NCI-H446 treated with DMSO at 0.1 percent for 48 hours (cell line): ENCODE results near the gene UAP1.

Experiments
- DNase-seq: peaks from one replicate; lab custom pipeline; 2025; lab: John Stamatoyannopoulos, UW

Gene UAP1

DNA sequence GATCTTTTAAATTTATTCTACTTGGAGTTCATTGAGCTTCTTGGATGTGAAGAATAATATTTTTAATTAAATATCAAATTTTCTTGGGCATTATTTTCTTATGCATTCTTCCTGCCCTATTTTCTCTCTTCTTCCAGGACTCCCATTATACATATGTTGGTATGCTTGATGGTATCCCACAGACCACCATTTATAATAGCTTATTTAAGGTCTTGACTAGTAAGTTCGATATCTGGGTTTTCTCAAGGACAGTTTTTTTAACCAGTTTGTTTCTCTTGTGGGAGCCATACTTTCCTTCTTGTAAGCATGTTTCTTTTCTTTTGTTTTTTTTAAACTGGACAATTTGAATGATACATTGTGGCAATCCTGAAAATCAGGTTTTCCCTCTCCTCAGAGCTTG, 55.3 kb downstream of the UAP1 start:
- no peak for DNase-seq

DNA sequence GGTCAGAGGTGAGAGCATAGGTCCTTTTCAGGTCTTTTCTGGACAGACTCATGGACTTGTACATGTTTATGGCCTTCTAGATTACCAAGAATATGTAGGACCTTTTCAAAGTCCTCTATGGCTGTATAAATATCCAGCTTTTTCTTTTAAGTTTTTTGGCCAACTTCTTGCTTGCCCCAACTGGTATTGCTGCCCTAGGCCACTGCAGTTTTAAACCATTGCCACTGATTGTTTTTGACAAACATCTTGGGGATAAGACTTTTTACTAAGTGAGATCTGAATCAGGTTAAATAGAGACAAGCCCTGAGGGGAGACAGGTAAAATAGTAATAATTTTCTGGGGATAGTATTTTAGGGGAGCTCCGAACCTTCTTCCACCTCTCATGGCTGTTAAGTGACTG, 56.0 kb downstream of the UAP1 start:
- DNase-seq: no peak

DNA sequence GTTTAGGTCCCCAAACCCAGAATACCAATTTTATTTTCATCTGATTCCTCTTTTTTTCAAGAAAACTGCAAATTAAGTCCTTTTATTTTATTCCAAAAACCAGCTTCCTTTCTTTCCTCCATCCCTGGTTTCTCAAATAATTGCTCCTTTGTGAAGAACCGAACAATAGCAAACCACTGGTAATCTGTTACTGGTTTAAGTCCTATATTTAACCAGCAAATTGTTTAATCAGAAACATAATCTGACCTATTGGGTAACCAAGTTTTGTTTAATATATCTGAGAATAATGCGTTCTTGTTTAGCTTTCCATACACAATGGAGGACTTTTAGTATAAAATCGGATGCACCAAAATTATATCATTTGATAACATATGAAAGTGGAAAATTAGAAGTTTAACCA, 57.6 kb downstream of the UAP1 start:
- DNase-seq: no peak

DNA sequence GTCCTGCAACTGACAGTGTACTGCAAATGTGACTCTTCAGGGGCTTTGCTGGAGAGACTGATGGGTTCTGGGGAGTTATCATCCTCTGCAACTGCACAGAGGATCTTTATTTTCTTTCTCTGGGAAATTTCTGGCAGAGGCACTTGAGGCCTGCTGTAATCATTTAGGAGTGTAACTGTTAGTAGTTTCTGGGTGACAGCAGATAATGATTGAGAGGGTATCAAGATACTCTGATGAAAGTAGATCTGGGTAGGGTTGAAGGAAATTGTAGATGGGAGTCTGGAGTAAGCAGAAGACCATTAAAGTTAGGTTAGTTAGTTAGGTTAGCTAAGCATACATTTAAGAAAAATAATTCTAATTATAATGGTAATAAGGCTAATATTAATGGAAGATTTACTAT, 59.7 kb downstream of the UAP1 start:
- no peak for DNase-seq

DNA sequence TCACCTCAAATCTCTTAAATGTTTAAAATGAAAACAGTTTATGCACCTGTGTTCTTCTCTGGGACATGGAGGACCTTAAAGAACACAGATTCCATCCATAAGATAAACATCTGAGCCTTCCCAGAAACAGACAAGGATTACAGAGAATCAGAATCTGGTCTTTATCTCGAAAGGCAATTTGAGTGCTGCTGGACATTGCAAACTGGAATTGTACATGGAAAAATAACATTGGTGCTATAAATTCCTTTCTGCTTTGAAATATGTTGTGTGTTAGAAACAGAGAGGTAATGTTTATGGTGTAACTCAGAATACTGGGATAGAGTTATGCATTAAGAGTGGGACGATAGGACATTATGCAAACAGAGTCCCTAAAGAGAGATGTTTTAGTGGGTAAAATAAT, 64.2 kb downstream of the UAP1 start:
- no peak for DNase-seq

DNA sequence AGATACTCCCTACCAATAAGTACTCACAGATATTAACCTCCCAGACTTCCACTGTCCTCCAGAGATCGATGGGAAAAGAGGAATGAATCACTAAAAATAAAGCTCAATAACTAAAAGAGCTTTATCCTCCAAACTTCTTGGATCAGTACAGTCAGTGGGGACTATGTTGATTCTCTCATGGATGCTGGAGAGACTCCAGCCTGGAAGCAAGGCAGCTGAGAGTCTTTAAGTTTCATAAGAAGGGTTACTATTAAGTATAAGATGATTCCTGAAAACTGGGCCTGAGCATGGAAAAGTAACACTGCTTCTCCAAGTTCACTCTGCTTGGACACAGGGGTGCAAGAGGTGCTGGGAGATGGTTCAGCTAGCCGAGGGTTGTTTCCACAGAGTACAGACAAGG, 64.6 kb downstream of the UAP1 start:
- no peak for DNase-seq

DNA sequence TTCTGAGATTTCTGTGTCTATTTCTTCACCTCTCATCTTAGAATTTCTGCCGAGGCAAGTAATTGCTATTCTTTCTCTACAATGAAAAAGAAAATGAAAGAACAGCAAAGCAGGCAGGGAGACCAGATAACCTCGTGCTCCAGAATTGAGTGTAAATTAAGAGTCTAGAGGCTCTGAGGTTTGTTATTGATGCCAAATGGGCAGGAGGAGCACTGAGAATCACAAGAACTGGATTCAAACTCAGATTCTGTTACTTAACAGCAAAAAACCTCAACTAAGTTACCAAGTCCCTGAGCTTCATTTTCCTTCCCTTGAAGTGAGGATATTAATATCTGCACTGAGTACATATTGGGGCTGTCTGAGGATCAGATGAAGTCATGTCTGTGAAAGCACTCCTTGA, 65.2 kb downstream of the UAP1 start:
- DNase-seq: no peak

DNA sequence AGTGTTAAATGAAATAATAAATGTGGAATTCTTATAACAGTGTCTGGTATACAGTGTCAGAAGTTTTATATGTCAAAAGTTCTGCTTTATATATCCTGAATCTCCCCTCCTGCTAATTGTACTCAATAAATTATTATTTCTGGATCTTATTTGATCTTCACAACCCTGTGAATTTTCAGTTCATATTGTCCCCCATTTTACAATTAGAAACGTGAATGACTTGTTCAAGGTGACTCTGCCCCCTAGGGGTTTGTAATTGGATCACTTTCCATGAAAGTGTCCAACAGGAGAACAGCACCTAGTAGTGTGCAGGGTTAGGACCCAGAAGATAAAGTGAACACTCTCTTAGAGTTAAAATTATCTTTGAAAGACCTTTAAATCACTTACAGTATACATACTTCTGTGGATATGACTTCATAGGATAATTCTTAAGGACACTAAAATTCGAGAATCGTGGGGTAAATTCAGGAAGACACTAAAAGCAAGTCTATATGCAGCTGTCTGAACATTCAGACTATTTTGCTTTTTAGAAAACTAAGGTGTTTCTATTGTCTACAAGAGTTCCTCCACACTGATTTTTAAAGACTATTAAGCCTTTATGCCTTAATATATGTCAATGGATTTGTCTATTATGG, 66.3 kb downstream of the UAP1 start:
- no peak for DNase-seq

DNA sequence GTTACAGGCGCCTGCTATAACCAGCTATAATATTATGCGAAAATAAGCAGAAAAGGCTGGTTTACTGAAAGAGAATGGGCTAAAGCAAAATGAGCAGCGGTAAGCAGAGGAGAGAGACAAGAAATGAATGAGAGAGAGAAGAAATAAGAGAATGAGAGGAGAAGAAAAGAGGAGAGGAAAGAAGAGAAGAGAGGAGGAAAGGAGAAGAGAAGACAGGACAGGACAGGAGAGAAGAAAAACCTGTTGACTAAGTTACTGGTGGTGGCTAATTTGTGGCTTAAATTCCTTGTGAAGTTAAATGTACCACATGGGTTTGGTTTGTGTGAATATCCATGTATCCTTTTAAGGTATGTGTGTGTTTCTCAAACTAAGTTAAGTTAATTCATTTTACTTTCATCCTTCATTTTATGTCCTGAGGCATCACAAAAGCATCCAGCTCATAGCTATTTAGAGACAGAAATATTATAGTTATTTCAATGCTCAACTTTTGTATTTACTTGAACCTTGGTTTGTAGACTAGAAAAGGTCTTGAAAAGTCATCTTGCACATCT, 67.6 kb downstream of the UAP1 start:
- no peak for DNase-seq

DNA sequence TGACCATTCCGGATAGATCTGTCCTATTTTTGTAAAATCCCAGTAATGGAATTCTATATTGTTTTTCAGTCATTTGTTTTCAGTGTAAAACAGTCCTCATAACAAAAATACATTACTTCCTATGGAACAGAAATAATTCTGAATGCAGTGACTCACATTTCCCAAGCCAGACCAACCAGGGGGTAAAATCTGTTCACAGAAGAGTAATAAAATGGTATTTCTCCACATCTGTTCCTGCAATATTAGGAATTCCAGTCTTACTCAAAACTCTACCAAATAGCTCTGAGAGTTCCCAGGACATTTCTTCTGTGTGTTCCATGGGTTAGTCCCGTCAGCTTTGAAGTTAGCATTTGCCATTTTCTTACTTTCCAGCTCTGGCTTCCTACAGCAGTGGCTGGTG, 68.1 kb downstream of the UAP1 start:
- no peak for DNase-seq

DNA sequence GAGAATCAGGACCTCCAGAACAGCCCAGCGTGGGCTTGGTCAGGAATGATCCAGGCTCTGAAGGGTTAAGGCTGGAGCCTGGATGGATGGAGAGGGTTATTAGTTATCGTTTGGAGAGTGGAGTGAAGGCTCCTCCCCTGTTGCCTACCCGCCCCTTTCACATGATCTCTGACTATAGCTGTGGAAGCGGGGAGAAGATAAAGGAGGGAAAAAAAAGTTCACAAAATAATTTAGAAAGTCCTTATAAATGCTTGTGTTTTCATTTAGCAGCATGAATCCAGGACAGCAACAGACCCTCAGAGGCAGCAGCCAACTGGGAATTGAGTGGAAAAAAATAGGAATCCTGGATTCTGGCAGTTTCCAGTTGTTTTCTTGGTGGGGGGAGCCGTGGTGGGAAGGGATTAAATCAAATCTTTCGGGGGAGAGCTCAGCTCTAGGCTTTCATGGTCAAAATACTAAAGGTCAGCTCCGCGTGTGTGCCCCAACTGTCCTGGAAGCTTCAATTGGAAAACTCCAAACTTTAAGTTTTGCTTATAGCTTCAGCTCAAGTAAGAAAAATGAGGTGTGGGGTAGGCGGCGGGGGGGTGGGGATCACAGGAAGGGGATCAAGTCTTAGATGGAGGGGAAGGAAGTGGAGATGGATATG, 70.1 kb downstream of the UAP1 start:
- DNase-seq: peak; percentile 47

DNA sequence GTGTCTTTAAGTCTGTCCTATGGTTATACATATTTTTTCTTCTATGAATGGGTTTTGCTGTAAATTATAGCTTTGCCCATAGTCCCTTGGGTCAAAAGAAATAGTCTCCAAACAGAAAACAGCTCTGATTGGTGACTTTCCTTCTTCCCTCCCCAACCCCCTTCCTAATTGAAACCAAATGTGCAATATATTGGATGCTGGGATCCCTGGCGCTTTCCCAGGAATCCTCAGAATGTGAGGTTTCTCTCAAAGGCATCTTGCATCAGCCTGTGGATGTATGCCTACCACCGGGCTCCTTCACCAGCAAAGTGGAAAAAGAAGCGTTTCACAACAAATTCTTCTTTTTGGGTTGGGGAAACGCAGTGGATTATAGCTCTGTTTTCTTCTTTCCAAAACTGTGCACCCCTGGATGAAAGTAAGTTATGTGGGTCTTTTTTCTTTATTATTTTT, 70.7 kb downstream of the UAP1 start, which contains the start of gene DDR2:
TSS of gene DDR2 (plus strand) at position 248 of the 450 bp plus-strand sequence. CDS start 86,600 bp downstream, outside the sequence.
- peak; percentile 86 for DNase-seq

DNA sequence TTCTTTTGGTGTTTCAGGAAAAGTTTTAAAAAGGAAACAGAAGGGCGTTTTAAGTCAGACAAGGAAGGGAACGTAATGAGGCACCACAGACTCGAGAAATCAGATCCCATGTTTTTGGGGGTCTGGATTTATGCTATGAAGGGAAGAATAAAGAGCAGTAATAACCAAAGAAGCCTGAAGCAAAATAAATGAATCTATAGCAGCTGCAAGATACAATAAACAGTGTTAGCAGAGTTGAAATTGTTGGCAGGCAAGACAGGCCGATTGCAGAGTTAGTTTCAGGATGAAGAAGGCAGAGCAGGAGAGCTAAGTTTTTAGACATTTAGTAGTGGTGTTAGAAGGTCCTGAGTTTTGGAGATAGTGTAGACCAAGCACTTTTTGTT, 71.2 kb downstream of the UAP1 start:
- no peak for DNase-seq

DNA sequence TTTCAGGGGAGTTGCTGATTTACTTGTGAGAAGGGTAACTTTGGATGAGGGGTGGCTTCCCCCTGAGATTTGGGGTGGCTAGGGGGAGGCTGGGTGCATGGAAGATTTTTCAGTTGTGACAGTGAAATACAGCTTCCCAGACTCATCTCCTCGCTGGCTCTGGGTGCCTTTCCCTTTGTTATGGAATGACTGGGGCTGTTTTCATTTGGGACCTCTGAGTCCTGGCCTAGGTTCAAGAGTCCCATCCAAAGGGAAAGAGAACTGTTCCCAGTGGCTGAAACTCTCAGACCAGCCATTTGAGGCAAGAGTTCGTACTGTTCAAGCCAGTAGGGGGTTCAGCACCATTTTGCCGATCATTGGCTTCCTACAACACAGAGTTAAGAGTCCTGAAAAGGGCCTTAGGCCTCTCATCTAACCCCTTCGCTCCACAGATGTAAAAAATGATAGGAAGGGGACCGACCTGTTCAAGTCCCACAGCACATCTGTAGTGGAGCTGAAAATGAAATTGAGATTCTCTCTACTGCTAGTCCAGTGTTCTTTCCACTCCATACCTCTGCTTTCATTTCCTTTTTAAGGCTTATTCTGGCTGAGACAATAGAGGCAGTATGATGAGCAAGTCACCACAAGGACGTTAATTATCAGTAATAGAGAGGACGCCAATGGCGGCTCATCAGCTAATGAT, 71.7 kb downstream of the UAP1 start:
- peak; percentile 62 for DNase-seq

DNA sequence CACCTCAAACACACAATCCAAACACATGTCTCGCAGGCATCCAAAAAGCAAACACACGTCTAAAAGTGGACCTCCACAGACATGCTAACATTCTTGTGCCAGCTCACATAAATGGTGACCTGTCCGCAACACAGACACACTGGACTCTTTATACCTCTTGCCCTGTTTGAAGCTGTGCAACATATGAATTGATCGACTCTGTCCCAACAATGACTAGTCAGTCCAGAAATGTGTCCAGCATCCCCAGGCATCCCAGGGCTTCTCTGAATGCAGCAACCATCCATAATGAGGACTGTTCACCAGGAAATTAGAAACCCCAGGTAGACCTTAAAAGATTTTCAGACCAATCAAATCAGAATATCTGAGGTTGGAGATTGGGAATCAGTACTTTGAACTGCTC, 73.9 kb downstream of the UAP1 start:
- DNase-seq: no peak

DNA sequence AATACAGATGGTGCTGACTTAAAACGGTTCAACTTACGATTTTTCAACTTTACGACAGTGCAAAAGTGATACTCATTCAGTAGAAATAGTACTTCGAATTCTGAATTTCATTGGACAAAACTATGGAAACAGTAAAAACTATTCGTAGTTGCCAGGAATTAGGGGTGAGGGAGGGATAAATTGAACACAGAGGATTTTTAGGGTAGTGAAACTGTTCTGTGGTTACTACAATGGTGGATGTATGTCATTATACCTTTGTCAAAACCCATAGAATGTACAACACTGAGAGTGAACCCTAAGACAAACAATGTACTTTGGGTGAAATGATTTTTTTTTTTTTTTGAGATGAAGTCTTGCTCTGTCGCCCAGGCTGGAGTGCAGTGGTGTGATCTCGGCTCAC, 78.2 kb downstream of the UAP1 start:
- no peak for DNase-seq

DNA sequence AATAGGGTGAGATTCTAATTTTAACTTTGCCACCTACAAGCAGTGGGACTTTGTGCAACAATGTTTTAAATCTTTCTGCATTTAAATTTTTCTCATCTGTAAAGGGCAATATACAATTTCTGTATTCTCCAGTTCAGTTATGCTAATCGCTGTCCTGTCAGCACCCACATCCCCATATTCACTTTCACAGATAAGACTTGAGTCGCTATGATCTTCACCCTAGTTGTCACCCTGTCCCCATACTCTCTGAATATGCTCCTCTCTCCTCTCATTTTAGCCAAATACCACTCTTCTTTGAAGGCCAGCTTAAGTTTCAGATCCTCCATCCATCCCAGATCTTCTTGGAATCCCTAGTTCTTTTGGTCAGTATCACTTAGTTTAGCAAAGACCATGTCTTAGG, 79.6 kb downstream of the UAP1 start:
- DNase-seq: no peak

DNA sequence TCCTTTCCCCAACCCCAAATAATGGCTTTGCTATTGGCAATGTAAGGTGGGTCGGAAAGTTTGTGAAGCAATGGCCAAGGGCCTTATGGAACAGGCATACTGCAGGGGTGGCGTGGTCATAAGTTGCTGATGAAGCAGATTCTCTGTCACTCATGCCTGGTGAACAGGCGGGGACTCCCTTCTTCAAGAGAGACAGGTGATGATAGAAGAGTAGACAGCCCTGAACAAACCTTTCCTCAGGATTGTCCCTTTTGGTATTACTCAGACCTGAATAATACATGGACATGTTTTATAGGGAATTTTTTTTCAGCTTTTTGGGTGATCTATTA, 83.4 kb downstream of the UAP1 start:
- DNase-seq: no peak

DNA sequence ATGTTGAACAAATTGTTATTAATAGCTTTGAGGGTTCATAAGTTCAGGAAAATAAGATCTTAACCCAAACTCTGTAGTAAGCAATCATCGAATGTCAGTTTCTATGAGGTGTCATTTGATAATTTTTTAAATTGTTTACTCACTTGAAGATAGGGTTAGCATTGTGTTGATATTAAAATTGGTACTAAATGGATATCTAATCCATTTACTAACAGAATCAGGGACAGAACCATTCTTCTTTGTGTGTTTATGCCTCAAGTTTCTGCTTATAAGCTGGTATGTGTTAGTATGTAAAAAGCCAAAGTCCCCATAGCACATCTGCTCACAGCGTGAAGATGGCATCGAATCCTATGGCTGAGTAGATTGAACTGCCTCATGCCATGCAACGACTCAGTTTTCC, 84.1 kb downstream of the UAP1 start:
- DNase-seq: no peak

DNA sequence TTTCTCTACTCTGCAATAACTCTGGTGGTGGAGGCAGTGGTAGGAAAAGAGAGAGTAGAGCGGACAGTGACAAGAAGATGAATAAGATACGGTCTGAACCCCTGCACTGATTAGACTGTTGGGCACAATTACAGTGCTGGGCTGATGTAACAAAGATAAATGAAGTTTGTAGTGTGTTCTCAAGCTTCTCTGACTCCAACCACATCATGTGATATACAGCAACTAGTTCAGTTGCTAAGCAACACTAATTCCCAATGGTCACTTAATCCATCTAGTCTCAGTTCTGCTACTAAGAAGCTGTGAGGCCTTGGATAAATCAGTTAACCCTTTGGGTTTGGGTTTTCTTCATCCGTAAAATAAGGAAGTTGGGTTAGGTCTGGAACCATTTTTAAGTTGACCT, 88.1 kb downstream of the UAP1 start:
- no peak for DNase-seq
